Trophoblast cell (in vitro differentiated cells and primary cell): ENCODE data around the gene LIMK1.

ENCODE experiments used
- DNase-seq, 2 donors: peaks; one replicate each; pipeline ENCODE4 v3.0.0-alpha.2; 2016
- H2AFZ ChIP-seq: 2 replicates; pipeline ENCODE4 v1.6.1; 2013; ENCODE audit warnings: low read length, moderate library complexity, mild to moderate bottlenecking; ENCODE audit not compliant: insufficient read depth, poor library complexity
- H2AK5ac ChIP-seq: 2 replicates; pipeline ENCODE4 v1.6.1; 2013; ENCODE audit warnings: mild to moderate bottlenecking, low read length
- H2BK120ac ChIP-seq: 2 replicates; pipeline ENCODE4 v1.6.1; 2013; ENCODE audit warnings: low read length, mild to moderate bottlenecking, moderate library complexity; ENCODE audit not compliant: insufficient read depth, poor library complexity
- H2BK12ac ChIP-seq: 2 replicates; pipeline ENCODE4 v1.6.1; 2013; ENCODE audit warnings: mild to moderate bottlenecking, low read length, moderate library complexity
- H2BK5ac ChIP-seq: 2 replicates; pipeline ENCODE4 v1.6.1; 2013; ENCODE audit warnings: low read length, low read depth, moderate library complexity, mild to moderate bottlenecking; ENCODE audit not compliant: poor library complexity
- H3K14ac ChIP-seq: 2 replicates; pipeline ENCODE4 v1.6.1; 2013; ENCODE audit warnings: mild to moderate bottlenecking, low read length
- H3K18ac ChIP-seq: 2 replicates; pipeline ENCODE4 v1.6.1; 2013; ENCODE audit warnings: mild to moderate bottlenecking, low read length
- H3K23ac ChIP-seq: 2 replicates; pipeline ENCODE4 v1.6.1; 2013; ENCODE audit warnings: low read length
- H3K27ac ChIP-seq: 2 replicates; pipeline ENCODE4 v1.5.1; 2013; ENCODE audit warnings: low read depth, mild to moderate bottlenecking, inconsistent platforms, low read length, moderate library complexity
- H3K27me3 ChIP-seq: 2 replicates; pipeline ENCODE4 v1.6.1; 2013; ENCODE audit warnings: inconsistent platforms, mild to moderate bottlenecking, low read length, moderate library complexity; ENCODE audit not compliant: insufficient read depth
- H3K36me3 ChIP-seq, 2 experiments: 1 replicate in 1 of 2; 2 replicates in 1 of 2; pipeline ENCODE4 v1.6.1; 2013; ENCODE audit warnings: low read length in 2 of 2, mild to moderate bottlenecking in 2 of 2, moderate library complexity in 1 of 2; ENCODE audit not compliant: insufficient read depth in 2 of 2, control insufficient read depth in 1 of 2
- H3K4ac ChIP-seq: 2 replicates; pipeline ENCODE4 v1.6.1; 2013; ENCODE audit warnings: low read depth, mild to moderate bottlenecking, low read length, moderate library complexity
- H3K4me1 ChIP-seq, 2 experiments: 1 replicate in 1 of 2; 2 replicates in 1 of 2; pipeline ENCODE4 v1.6.1; 2013; ENCODE audit warnings: low read length in 2 of 2, mild to moderate bottlenecking in 2 of 2, moderate library complexity in 1 of 2; ENCODE audit not compliant: insufficient read depth in 2 of 2, control insufficient read depth in 1 of 2
- H3K4me2 ChIP-seq: 2 replicates; pipeline ENCODE4 v1.6.1; 2013; ENCODE audit warnings: inconsistent platforms, mild to moderate bottlenecking, low read length, moderate library complexity
- H3K4me3 ChIP-seq: 2 replicates; pipeline ENCODE4 v1.5.1; 2013; ENCODE audit warnings: mild to moderate bottlenecking, low read depth, low read length, inconsistent platforms
- H3K79me1 ChIP-seq: one replicate; pipeline ENCODE4 v1.6.1; 2013; ENCODE audit warnings: low read length
- H3K79me2 ChIP-seq: 2 replicates; pipeline ENCODE4 v1.6.1; 2013; ENCODE audit warnings: low read length, mild to moderate bottlenecking; ENCODE audit not compliant: control insufficient read depth, insufficient read depth, poor library complexity
- H3K9ac ChIP-seq: 2 replicates; pipeline ENCODE4 v1.6.1; 2013; ENCODE audit warnings: mild to moderate bottlenecking, low read length
- H3K9me3 ChIP-seq: 2 replicates; pipeline ENCODE4 v1.6.1; 2013; ENCODE audit warnings: low read depth, mild to moderate bottlenecking, control low read depth, inconsistent platforms, low read length; ENCODE audit not compliant: insufficient read depth
- H4K12ac ChIP-seq: 2 replicates; pipeline ENCODE4 v1.6.1; 2013; ENCODE audit warnings: low read depth, mild to moderate bottlenecking, low read length, moderate library complexity
- H4K8ac ChIP-seq: 2 replicates; pipeline ENCODE4 v1.6.1; 2013; ENCODE audit warnings: low read depth, mild to moderate bottlenecking, low read length, moderate library complexity
- H4K91ac ChIP-seq: one replicate; pipeline ENCODE4 v1.6.1; 2013; ENCODE audit warnings: low read depth, mild to moderate bottlenecking, low read length, moderate library complexity
- WGBS: extraction: QIAGEN DNeasy Blood & Tissue Kit; methylation state at CpG from one replicate; pipeline ENCODE4 v1.1.7; 2013; ENCODE audit warnings: missing lambda C conversion rate; ENCODE audit not compliant: insufficient read length, insufficient coverage; ENCODE audit errors: extremely low coverage; 5-methylcytosine and 5-hydroxymethylcytosine counted together

Gene LIMK1

GRCh38 chr7:74053589-74054186, 29.9 kb upstream of the LIMK1 start:
- H2AK5ac ChIP-seq = no peak overlapping the region
- WGBS = 100% methylated on average over 2 of the region's 3 CpGs
- H3K18ac ChIP-seq = no peak overlapping the region
- H3K9ac ChIP-seq = no peak overlapping the region
- no peaks in the 10 kb centered on the region for H3K79me1 ChIP-seq
- no peak overlapping the region for H3K4ac ChIP-seq
- no peaks in the 10 kb centered on the region for H3K79me2 ChIP-seq
- no peak overlapping the region for H4K8ac ChIP-seq
- H3K27ac ChIP-seq = no peak overlapping the region
- no peak overlapping the region for H3K4me2 ChIP-seq
- no peak overlapping the region for H2BK12ac ChIP-seq
- no peaks in the 10 kb centered on the region for H3K4me1 ChIP-seq
- no peak overlapping the region for H2BK120ac ChIP-seq
- no peaks in the 10 kb centered on the region for H3K27me3 ChIP-seq
- no peak overlapping the region for H2AFZ ChIP-seq
- H3K36me3 ChIP-seq = no peaks in the 10 kb centered on the region
- H3K23ac ChIP-seq = no peak overlapping the region
- no peak overlapping the region for H2BK5ac ChIP-seq
- H4K12ac ChIP-seq = no peak overlapping the region
- DNase-seq = no peak
- H3K14ac ChIP-seq = no peak overlapping the region
- H4K91ac ChIP-seq = no peak overlapping the region
- H3K4me3 ChIP-seq = no peak overlapping the region
- H3K9me3 ChIP-seq = no peaks in the 10 kb centered on the region

GRCh38 chr7:74056096-74056915, 27.3 kb upstream of the LIMK1 start:
- Histone ChIP-seq H3K4ac (no peak overlapping the region), H3K4me2 (no peak overlapping the region), H2AK5ac (no peak overlapping the region), H4K8ac (no peak overlapping the region), H3K79me2 (no peaks in the 10 kb centered on the region), H3K9ac (no peak overlapping the region), H4K12ac (no peak overlapping the region), H3K23ac (no peak overlapping the region), H3K18ac (no peak overlapping the region), H3K4me1 (no peaks in the 10 kb centered on the region), H3K9me3 (no peaks in the 10 kb centered on the region), H3K79me1 (no peaks in the 10 kb centered on the region), H3K4me3 (no peak overlapping the region), H2AFZ (no peak overlapping the region), H2BK120ac (no peak overlapping the region), H2BK12ac (no peak overlapping the region), H2BK5ac (no peak overlapping the region), H3K27ac (no peak overlapping the region), H3K27me3 (no peaks in the 10 kb centered on the region), H4K91ac (no peak overlapping the region), H3K14ac (no peak overlapping the region), H3K36me3 (no peaks in the 10 kb centered on the region)
- DNase-seq = no peak
- WGBS = no CpG with 5 or more reads among the region's 26 CpGs

DNA sequence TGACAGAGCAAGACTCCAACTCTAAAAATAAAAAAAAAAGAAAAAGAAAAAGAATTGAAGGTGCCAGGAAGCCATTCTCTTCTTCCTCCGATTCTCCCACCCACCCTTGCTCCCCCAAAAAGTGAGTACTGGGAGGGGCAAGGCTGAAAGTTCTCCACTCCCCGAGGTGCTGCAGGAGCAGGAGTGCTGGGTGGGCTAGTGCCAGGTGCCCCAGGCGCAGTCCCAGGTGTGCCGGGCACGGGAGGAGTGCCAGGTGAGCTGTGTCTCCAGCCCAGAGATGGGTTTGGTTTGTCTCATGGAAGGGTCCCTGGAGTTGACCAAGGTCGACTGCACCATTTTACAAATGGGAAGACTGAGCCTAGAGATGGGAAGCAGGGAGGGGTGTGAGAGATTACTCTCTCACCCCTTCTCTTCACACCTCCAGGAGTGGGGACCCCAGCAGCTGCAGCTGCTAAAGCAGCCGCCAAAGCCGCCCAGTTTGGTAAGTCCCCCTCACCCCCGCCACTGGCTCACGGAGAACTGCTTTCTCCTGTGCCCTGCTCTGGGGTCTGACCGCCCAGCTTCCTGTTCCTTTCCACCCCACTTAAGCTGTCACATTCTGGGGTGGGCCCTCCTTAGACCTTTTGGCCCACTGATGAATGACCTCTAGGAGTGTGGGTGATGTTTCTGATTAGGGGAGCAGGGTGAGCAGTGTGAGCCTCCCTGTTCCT, 26.2 kb upstream of the LIMK1 start:
- Histone ChIP-seq H3K9ac (no peak overlapping the region), H4K8ac (no peak overlapping the region), H3K23ac (no peak overlapping the region), H3K79me2 (no peaks in the 10 kb centered on the region), H3K27ac (no peak overlapping the region), H4K12ac (no peak overlapping the region), H2BK12ac (no peak overlapping the region), H3K18ac (no peak overlapping the region), H3K4me2 (no peak overlapping the region), H3K4ac (no peak overlapping the region), H3K14ac (no peak overlapping the region), H3K4me1 (no peaks in the 10 kb centered on the region), H2BK120ac (no peak overlapping the region), H3K9me3 (peaks cover 3% of the 10 kb centered on the region), H3K27me3 (no peaks in the 10 kb centered on the region), H2AK5ac (no peak overlapping the region), H4K91ac (no peak overlapping the region), H3K36me3 (no peaks in the 10 kb centered on the region), H2BK5ac (no peak overlapping the region), H3K4me3 (no peak overlapping the region), H3K79me1 (no peaks in the 10 kb centered on the region), H2AFZ (no peak overlapping the region)
- no CpG with 5 or more reads among the region's 11 CpGs for WGBS
- no peak for DNase-seq

- Histone ChIP-seq H3K9me3 (peaks cover 4% of the 10 kb centered on the region), H3K9ac (no peak overlapping the region), H4K91ac (no peak overlapping the region), H2AK5ac (no peak overlapping the region), H3K36me3 (no peaks in the 10 kb centered on the region), H3K23ac (no peak overlapping the region), H3K14ac (no peak overlapping the region), H3K4me3 (no peak overlapping the region), H3K79me2 (no peaks in the 10 kb centered on the region), H3K4ac (no peak overlapping the region), H3K4me2 (no peak overlapping the region), H2BK5ac (no peak overlapping the region), H2AFZ (no peak overlapping the region), H4K12ac (no peak overlapping the region), H2BK12ac (no peak overlapping the region), H3K27me3 (no peaks in the 10 kb centered on the region), H4K8ac (no peak overlapping the region), H2BK120ac (no peak overlapping the region), H3K79me1 (no peaks in the 10 kb centered on the region), H3K27ac (no peak overlapping the region), H3K18ac (no peak overlapping the region), H3K4me1 (no peaks in the 10 kb centered on the region)
- no peak for DNase-seq
- no CpG with 5 or more reads among the region's 1 CpG for WGBS
Measured at GRCh38 chr7:74057987-74058386, 25.6 kb upstream of the LIMK1 start.
